T-helper 2 cell treated with Interferon-gamma antibody and Interleukin-4, amounts not matched to agents 5 μg/mL and 100 μg/mL, for 36 hours (primary cell): Measurements from ENCODE around the gene SLC43A2.

Source experiments
- DNase-seq: peaks from one replicate; pipeline ENCODE4 v3.0.0; 2021; ENCODE audit warnings: low spot score
- H3K27ac Mint-ChIP-seq: one replicate; pipeline ENCODE4 v1.8.0; 2021; ENCODE audit warnings: mild to moderate bottlenecking, mixed read lengths
- H3K27me3 Mint-ChIP-seq: one replicate; pipeline ENCODE4 v1.8.0; 2021; ENCODE audit warnings: low read depth, mixed read lengths
- H3K36me3 Mint-ChIP-seq: one replicate; pipeline ENCODE4 v1.8.0; 2021; ENCODE audit warnings: low read depth, mixed read lengths
- H3K4me1 Mint-ChIP-seq: one replicate; pipeline ENCODE4 v1.8.0; 2021; ENCODE audit warnings: low read depth, mixed read lengths
- H3K4me3 Mint-ChIP-seq: one replicate; pipeline ENCODE4 v1.8.0; 2022; ENCODE audit warnings: mild to moderate bottlenecking, moderate library complexity, mixed read lengths
- H3K9me3 Mint-ChIP-seq: one replicate; pipeline ENCODE4 v1.8.0; 2021; ENCODE audit warnings: mixed read lengths

SLC43A2 gene

GRCh38 chr17:1519678-1520077, 109.0 kb downstream of the SLC43A2 start:
- no peak for DNase-seq
- Mint-ChIP-seq H3K9me3 (no peaks in the 10 kb centered on the region), H3K36me3 (peaks cover 11% of the 10 kb centered on the region), H3K27me3 (no peaks in the 10 kb centered on the region), H3K4me1 (peaks cover 18% of the 10 kb centered on the region), H3K27ac (no peak overlapping the region), H3K4me3 (no peak overlapping the region)
